Testis (tissue), 2 donors: ENCODE measurements around the gene VCL.

ENCODE experiments used
- CTCF ChIP-seq, 3 experiments: fragments of 450-650 bp in 2 of 3; fragments of 200-600 bp in 1 of 3; sonication (generic) in 1 of 3; IDR thresholded peaks; one replicate each; pipeline ENCODE4 v1.5.1; 2016 to 2019; ENCODE audit warnings: antibody characterized with exemption in 3 of 3, mild to moderate bottlenecking in 2 of 3, moderate library complexity in 1 of 3
- POLR2A ChIP-seq: fragments of 450-650 bp; IDR thresholded peaks from one replicate; pipeline ENCODE4 v1.6.1; 2017; ENCODE audit warnings: antibody characterized with exemption, mild to moderate bottlenecking, moderate library complexity

- TF ChIP-seq CTCF (IDR thresholded peaks at IDR 0.05) (no peak), POLR2A (no peak)
Observed at GRCh38 chr10:74048433-74048832, 50.5 kb downstream of the VCL start.
